Neural cell (in vitro differentiated cells): Measurements from ENCODE around the gene PRKG1. TPM values are rescaled to one million over a fixed set of nuclear protein-coding genes. Genes with fewer than 3 reads are reported as not detected.

Experiments used
- H2AFZ ChIP-seq: fragments of 200-600, 300-800 bp; sonication (generic), shearing (Covaris generic); 2 replicates; pipeline ENCODE4 v1.6.0; 2014; ENCODE audit warnings: low read depth, mild to moderate bottlenecking, antibody characterized with exemption, low read length, moderate library complexity
- H3F3A ChIP-seq: fragments of 200-600 bp; shearing (Covaris generic); 2 replicates; pipeline ENCODE4 v1.6.1; 2016; ENCODE audit warnings: mild to moderate bottlenecking, moderate library complexity, mixed read lengths, antibody characterized with exemption, low read length; ENCODE audit not compliant: insufficient read depth, poor library complexity, severe bottlenecking
- H3K27ac ChIP-seq: fragments of 200-600, 300-800 bp; sonication (generic), shearing (Covaris generic); 2 replicates; pipeline ENCODE4 v1.5.1; 2014; ENCODE audit warnings: mild to moderate bottlenecking, low read length, moderate library complexity
- H3K27me3 ChIP-seq: fragments of 300-800, 200-600 bp; sonication (generic), shearing (Covaris generic); 2 replicates; pipeline ENCODE4 v1.6.0; 2014; ENCODE audit warnings: mild to moderate bottlenecking, low read depth, low read length, moderate library complexity; ENCODE audit not compliant: insufficient read depth
- H3K36me3 ChIP-seq: fragments of 300-800, 200-600 bp; sonication (generic), shearing (Covaris generic); 2 replicates; pipeline ENCODE4 v1.5.1; 2014; ENCODE audit warnings: mild to moderate bottlenecking, antibody characterized with exemption, low read length, moderate library complexity; ENCODE audit not compliant: insufficient read depth
- H3K4me2 ChIP-seq: fragments of 300-800, 200-600 bp; sonication (generic), shearing (Covaris generic); 2 replicates; pipeline ENCODE4 v1.6.0; 2014; ENCODE audit warnings: mild to moderate bottlenecking, low read length
- H3K4me3 ChIP-seq: fragments of 300-800, 200-600 bp; sonication (generic), shearing (Covaris generic); 2 replicates; pipeline ENCODE4 v1.5.1; 2014; ENCODE audit warnings: mild to moderate bottlenecking, low read length, moderate library complexity
- H3K79me2 ChIP-seq: fragments of 200-600 bp; shearing (Covaris generic); replicated peaks from 2 replicates; pipeline ENCODE4 v1.6.0; 2014; ENCODE audit warnings: mild to moderate bottlenecking, low read length, moderate library complexity; ENCODE audit not compliant: insufficient read depth
- H3K9ac ChIP-seq: fragments of 300-800, 200-600 bp; sonication (generic), shearing (Covaris generic); 2 replicates; pipeline ENCODE4 v1.6.1; 2016; ENCODE audit warnings: mild to moderate bottlenecking, low read length, mixed read lengths
- H3K9me2 ChIP-seq: fragments of 200-600 bp; shearing (Covaris generic); 2 replicates; pipeline ENCODE4 v1.6.1; 2016; ENCODE audit warnings: mild to moderate bottlenecking, low read length, mixed read lengths; ENCODE audit not compliant: insufficient read depth
- H3K9me3 ChIP-seq: fragments of 200-600, 300-800 bp; sonication (generic), shearing (Covaris generic); 2 replicates; pipeline ENCODE4 v1.6.1; 2016; ENCODE audit warnings: mild to moderate bottlenecking, mixed run types, low read length, moderate library complexity, mixed read lengths
- H4K20me1 ChIP-seq: fragments of 200-600 bp; shearing (Covaris generic); 2 replicates; pipeline ENCODE4 v1.6.1; 2016; ENCODE audit warnings: mild to moderate bottlenecking, mixed run types; ENCODE audit not compliant: insufficient read depth
- CTCF ChIP-seq: fragments of 450-650 bp; IDR thresholded peaks from 2 replicates; pipeline ENCODE4 v1.5.1; 2014; ENCODE audit warnings: antibody characterized with exemption, mild to moderate bottlenecking, moderate library complexity; ENCODE audit not compliant: poor library complexity, severe bottlenecking
- EP300 ChIP-seq: fragments of 450-650 bp; conservative IDR thresholded peaks from 2 replicates; pipeline ENCODE4 v1.6.1; 2014; ENCODE audit warnings: antibody characterized with exemption, mild to moderate bottlenecking, moderate library complexity; ENCODE audit not compliant: poor library complexity, severe bottlenecking
- EZH2 ChIP-seq: fragments of 200-600, 300-800 bp; shearing (Covaris generic), sonication (generic); IDR thresholded peaks from 2 replicates; pipeline ENCODE4 v1.6.1; 2014; ENCODE audit warnings: antibody characterized with exemption, low read length, borderline replicate concordance, mild to moderate bottlenecking; ENCODE audit not compliant: insufficient read depth, poor library complexity, severe bottlenecking
- MXI1 ChIP-seq: fragments of 450-650 bp; conservative IDR thresholded peaks from 2 replicates; pipeline ENCODE4 v1.6.1; 2014; ENCODE audit warnings: antibody characterized with exemption, mild to moderate bottlenecking; ENCODE audit not compliant: poor library complexity, severe bottlenecking
- POLR2AphosphoS5 ChIP-seq: IDR thresholded peaks from 2 replicates; pipeline ENCODE4 v1.6.1; 2012
- RAD21 ChIP-seq: fragments of 450-650 bp; conservative IDR thresholded peaks from 2 replicates; pipeline ENCODE4 v1.6.1; 2014; ENCODE audit warnings: antibody characterized with exemption, mild to moderate bottlenecking, moderate library complexity
- REST ChIP-seq: IDR thresholded peaks from 2 replicates; pipeline ENCODE4 v1.6.1; 2012; ENCODE audit warnings: borderline replicate concordance
- SMC3 ChIP-seq: fragments of 450-650 bp; conservative IDR thresholded peaks from 2 replicates; pipeline ENCODE4 v1.6.1; 2014; ENCODE audit warnings: antibody characterized with exemption, mild to moderate bottlenecking, moderate library complexity; ENCODE audit not compliant: poor library complexity
- TAF1 ChIP-seq: IDR thresholded peaks from 2 replicates; pipeline ENCODE4 v1.6.1; 2012; ENCODE audit warnings: low read depth
- polyA plus RNA-seq: library from polyadenylated mRNA; depleted of rRNA; stranded (reverse); fragments of >200 nt; gene quantifications from 2 replicates; pipeline ENCODE4 v1.2.3, GENCODE V29; 2014

The PRKG1 gene
- polyA plus RNA-seq, 1 donor from 2014 or later: 2.2 TPM

GRCh38 chr10:51083356-51083853 lies 9.1 kb downstream of the PRKG1 start:
- H3K27ac ChIP-seq: no peak overlapping the region
- H3K4me2 ChIP-seq: no peak overlapping the region

DNA sequence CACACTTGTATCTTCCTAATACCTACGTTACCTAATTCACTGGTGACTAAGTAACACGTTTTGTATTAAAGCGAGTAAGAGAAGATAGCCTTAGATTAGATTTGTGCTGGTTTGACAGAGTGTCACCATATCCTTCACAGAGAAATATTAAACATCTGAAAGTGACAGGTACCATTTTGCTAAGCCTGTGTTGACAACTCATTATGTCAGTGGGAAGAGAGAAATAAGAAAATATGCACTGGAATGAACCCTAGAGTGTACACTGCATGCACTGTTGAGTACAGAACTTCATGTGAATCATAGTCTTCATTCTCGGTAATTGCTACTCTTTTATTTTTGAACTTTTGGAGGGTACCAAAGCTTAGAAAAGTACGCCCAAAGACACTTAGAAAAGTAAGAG lies 10.9 kb downstream of the PRKG1 start:
- Histone ChIP-seq H3K4me2 (no peak overlapping the region), H3K9me2 (no peaks in the 10 kb centered on the region), H3K9me3 (no peaks in the 10 kb centered on the region), H3K79me2 (no peaks in the 10 kb centered on the region), H4K20me1 (no peaks in the 10 kb centered on the region), H3K27me3 (no peaks in the 10 kb centered on the region), H2AFZ (no peak overlapping the region), H3K27ac (no peak overlapping the region), H3K36me3 (no peaks in the 10 kb centered on the region), H3K4me3 (no peak overlapping the region), H3F3A (no peaks in the 10 kb centered on the region), H3K9ac (no peak overlapping the region)
- peak; percentile 85 for TF ChIP-seq POLR2AphosphoS5
- peak; percentile 95 for TF ChIP-seq EP300
- TF ChIP-seq SMC3: no peak

More at GRCh38 chr10:51083356-51083853, 9.1 kb downstream of the PRKG1 start:
- Histone ChIP-seq H3K36me3 (no peaks in the 10 kb centered on the region), H3K9me3 (no peaks in the 10 kb centered on the region), H3K9ac (no peak overlapping the region), H4K20me1 (no peaks in the 10 kb centered on the region), H3K27me3 (no peaks in the 10 kb centered on the region), H3K9me2 (no peaks in the 10 kb centered on the region), H3K79me2 (no peaks in the 10 kb centered on the region), H3K4me3 (no peak overlapping the region), H2AFZ (no peak overlapping the region), H3F3A (no peaks in the 10 kb centered on the region)
- TF ChIP-seq REST (no peak), RAD21 (no peak), SMC3 (no peak), CTCF (no peak), EZH2 (no peak), POLR2AphosphoS5 (no peak)

DNA sequence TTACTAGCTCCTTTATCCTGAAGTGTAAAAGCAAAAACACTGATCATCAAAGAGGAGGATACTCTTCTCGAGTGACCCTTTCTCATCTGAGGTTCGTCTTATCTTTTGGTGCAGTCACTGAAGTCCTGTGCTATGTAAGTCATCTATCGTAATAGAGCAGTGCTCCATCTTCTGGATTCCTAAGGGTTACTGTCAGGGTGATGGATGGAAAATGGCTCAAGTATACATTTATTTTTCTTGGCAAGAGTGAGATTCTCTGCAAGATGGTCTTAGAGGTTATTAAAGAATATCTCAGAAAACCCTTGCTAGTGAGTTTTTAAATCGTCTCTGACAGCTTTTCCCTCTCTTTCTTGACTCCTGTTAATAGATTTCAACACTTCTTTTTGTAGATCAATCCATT lies 12.4 kb downstream of the PRKG1 start:
- Histone ChIP-seq H3K9me2 (no peaks in the 10 kb centered on the region), H3F3A (no peaks in the 10 kb centered on the region), H3K79me2 (no peaks in the 10 kb centered on the region), H3K4me2 (no peak overlapping the region), H3K4me3 (no peak overlapping the region), H3K27ac (no peak overlapping the region), H3K27me3 (no peaks in the 10 kb centered on the region), H4K20me1 (no peaks in the 10 kb centered on the region), H2AFZ (no peak overlapping the region), H3K9ac (no peak overlapping the region), H3K9me3 (no peaks in the 10 kb centered on the region), H3K36me3 (no peaks in the 10 kb centered on the region)
- TF ChIP-seq POLR2AphosphoS5 (no peak), TAF1 (no peak), EZH2 (no peak), SMC3 (no peak), EP300 (no peak), REST (no peak), RAD21 (no peak), CTCF (no peak), MXI1 (no peak)
